ENCODE measurements around the gene DUSP15. TPM values are rescaled to one million over a fixed set of nuclear protein-coding genes. Genes with fewer than 3 reads are reported as not detected.

Gene DUSP15
- total and polyA plus RNA-seq, 2 of the 8 experiments (the other 6 are each of a cell fraction or from before 2014, with no cell fraction given): 0.91 to 3.2 TPM

GRCh38 chr20:31883829-31884228, 13.5 kb upstream of the DUSP15 start:
- H3K18ac ChIP-seq (ENCODE audit: extremely low read depth, low read length): no peak overlapping the region
- H2BK20ac ChIP-seq (ENCODE audit: low read length): no peak overlapping the region
- H3K9me3 ChIP-seq (ENCODE audit: insufficient read depth in 2 of 2, low read depth in 1 of 2, low read length in 1 of 2): no peaks in the 10 kb centered on the region
- no peaks in the 10 kb centered on the region for H3K79me1 ChIP-seq (ENCODE audit: low read depth, low read length)
- H3K4ac ChIP-seq (replicated peaks; ENCODE audit: insufficient read length, low read depth, low read length): no peak overlapping the region
- peaks cover 0 to 7% (median 4%) of the 10 kb centered on the region in 4 experiments; a peak in 4 of 7 replicates for H3K4me1 ChIP-seq (replicated peaks in 1 of 4; ENCODE audit: control insufficient read depth in 3 of 4, insufficient read depth in 4 of 4, low read length in 3 of 4)
- POLR2A ChIA-PET (ENCODE audit: partially characterized antibody): no interaction called here
- H4K20me1 ChIP-seq (replicated peaks in 1 of 2; ENCODE audit: control insufficient read depth in 1 of 2, insufficient read depth in 2 of 2, low read length in 2 of 2): no peaks in the 10 kb centered on the region
- no peak overlapping the region for H3K4me3 ChIP-seq (ENCODE audit: extremely low read depth in 1 of 4, insufficient read depth in 2 of 4, low read depth in 3 of 4, low read length in 4 of 4)
- no peak for FAIRE-seq
- TF ChIP-seq TAF1 (IDR thresholded peaks at IDR 0.05; ENCODE audit: low read depth, low read length) (no peak), CHD1 (IDR thresholded peaks at IDR 0.05; ENCODE audit: low read depth, low read length) (no peak), POLR2AphosphoS5 (IDR thresholded peaks at IDR 0.05; ENCODE audit: low read depth, low read length) (no peak), GTF2F1 (IDR thresholded peaks at IDR 0.05; ENCODE audit: borderline replicate concordance, low read depth, low read length) (no peak), GABPA (IDR thresholded peaks at IDR 0.05; ENCODE audit: borderline replicate concordance, insufficient read depth, low read length) (no peak), CBX5 (IDR thresholded peaks at IDR 0.05; ENCODE audit: low read depth, low read length) (no peak), TCF12 (IDR thresholded peaks at IDR 0.05; ENCODE audit: low read depth, low read length) (no peak)
- no peak overlapping the region for H3K23ac ChIP-seq (ENCODE audit: insufficient read length)
- no peak overlapping the region for H4K8ac ChIP-seq (ENCODE audit: extremely low read depth, insufficient read depth, low read length)
- DNase-seq (ENCODE audit: low read depth in 1 of 2, low spot score in 2 of 2): no peak
- peaks cover 7% of the 10 kb centered on the region; the same call in 1 of the 2 replicates for H3K23me2 ChIP-seq (ENCODE audit: low read depth, low read length)
- no peaks in the 10 kb centered on the region for H3K79me2 ChIP-seq (ENCODE audit: control insufficient read depth in 1 of 2, insufficient read depth in 2 of 2, low read length in 2 of 2)
- H4K91ac ChIP-seq (replicated peaks; ENCODE audit: insufficient read length, low read length): no peak overlapping the region
- no peak overlapping the region for H4K5ac ChIP-seq (ENCODE audit: insufficient read length, low read depth, low read length)
- H2AFZ ChIP-seq (ENCODE audit: low read length): no peak overlapping the region
- H3K9ac ChIP-seq (replicated peaks in 1 of 4; ENCODE audit: extremely low read depth in 1 of 4, low read depth in 3 of 4, low read length in 3 of 4): no peak overlapping the region
- CTCF ChIA-PET (ENCODE audit: partially characterized antibody): interaction anchor here (0.7 to 2.3 kb wide), 3 partner anchors 30 to 219 kb away, joined by 3 to 6 read pairs (median 4); no protein-coding TSS in a partner anchor
- no peak overlapping the region for H2BK12ac ChIP-seq (ENCODE audit: low read depth, low read length)
- H2BK15ac ChIP-seq (ENCODE audit: low read length): no peak overlapping the region
- no peak overlapping the region for H2AK5ac ChIP-seq (ENCODE audit: low read depth, low read length)
- no peak overlapping the region for H2BK120ac ChIP-seq (replicated peaks; ENCODE audit: low read depth, low read length)
- H2BK5ac ChIP-seq (ENCODE audit: low read depth, low read length): no peak overlapping the region
- no peak overlapping the region for H3K56ac ChIP-seq (replicated peaks; ENCODE audit: insufficient read length, low read depth, low read length)
- no peak overlapping the region for H3K27ac ChIP-seq (ENCODE audit: low read depth, low read length)
- no peaks in the 10 kb centered on the region; a peak in 3 of 7 replicates for H3K27me3 ChIP-seq (replicated peaks in 1 of 4; ENCODE audit: control insufficient read depth in 3 of 4, extremely low read depth in 1 of 4, insufficient read depth in 3 of 4, low read length in 3 of 4)
- no peak overlapping the region for H3K4me2 ChIP-seq (ENCODE audit: insufficient read depth in 1 of 2, low read depth in 2 of 2, low read length in 2 of 2)
- no peaks in the 10 kb centered on the region for H3K36me3 ChIP-seq (ENCODE audit: control insufficient read depth in 2 of 4, insufficient read depth in 4 of 4, low read length in 3 of 4)
- H3K14ac ChIP-seq (ENCODE audit: insufficient read length): no peak overlapping the region

All from H1 (cell line).